ENCODE results near the gene ZNF180.
"Not testable (repeated sequence)": the region's sequence is repeated elsewhere in the genome, so short reads cannot be mapped to it uniquely, and the experiment has no call there.

ZNF180 gene

GRCh38 chr19:44499962-44500949 is at the start of gene ZNF180:
ZNF180 (minus strand) TSS chr19:44500522; CDS start chr19:44497334, 3,188 bp downstream.
- peak; percentile 97 for DNase-seq

DNA sequence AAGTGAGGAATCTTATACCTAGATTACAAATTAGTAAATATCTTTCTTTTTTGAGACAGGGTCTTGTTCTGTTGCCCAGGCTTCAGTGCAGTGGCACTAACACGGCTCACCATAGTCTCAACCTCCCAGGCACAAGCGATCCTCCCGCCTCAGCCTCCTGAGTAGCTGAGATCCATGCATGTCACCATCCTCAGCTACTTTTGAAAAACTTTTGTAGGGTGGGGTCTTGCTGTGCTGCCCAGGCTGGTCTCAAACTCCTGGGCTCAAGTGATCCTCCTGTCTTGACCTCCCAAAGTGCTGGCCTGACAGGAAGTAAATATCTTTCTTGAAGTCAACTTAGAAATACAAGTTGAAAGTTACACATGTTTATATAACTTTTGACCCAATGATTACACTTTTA is 49.2 kb upstream of the ZNF180 start:
- no peak for DNase-seq

DNA sequence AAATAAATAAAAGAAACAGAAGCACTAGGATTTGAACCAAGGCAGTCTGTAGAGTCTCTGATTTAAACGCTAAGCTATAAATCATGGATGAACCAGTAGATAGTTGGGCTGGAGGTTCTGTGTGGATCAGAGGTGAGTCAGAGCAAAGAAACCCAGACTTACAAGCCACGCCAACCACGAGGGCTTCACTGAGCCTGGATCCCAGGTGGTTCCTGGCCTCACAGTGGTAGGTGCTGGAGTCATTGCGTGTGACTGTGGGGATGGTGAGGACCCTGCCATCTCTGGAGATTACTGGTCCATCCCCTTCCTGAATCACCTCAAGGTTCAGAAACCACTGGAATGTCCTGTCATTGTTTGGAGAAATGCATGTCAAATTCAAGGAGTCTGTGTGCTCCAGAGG is 48.4 kb upstream of the ZNF180 start:
- DNase-seq, result no peak

GRCh38 chr19:44544031-44544430 is 43.7 kb upstream of the ZNF180 start:
- DNase-seq, result no peak

GRCh38 chr19:44542671-44543070 is 42.3 kb upstream of the ZNF180 start:
- DNase-seq, result no peak

DNA sequence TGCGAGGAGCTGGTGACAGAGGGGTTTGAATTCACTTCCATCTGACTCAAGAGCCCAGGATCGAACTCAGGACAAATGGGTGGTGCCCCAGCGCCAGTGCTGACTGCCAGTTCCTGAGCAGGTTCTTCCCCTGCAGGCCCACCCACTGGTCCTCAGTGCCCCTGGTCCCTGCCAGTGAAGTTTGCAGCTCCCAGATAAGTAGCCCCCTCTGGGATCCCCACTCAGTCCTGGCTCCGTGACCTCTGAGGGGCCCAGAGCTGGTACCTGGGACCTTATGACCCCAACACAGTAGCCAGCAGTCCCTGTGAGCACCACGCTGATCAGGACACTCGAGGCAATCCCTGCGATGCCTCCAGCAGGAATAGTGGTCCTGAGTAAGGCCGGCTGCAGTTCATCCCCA is 40.4 kb upstream of the ZNF180 start:
- DNase-seq, result no peak

DNA sequence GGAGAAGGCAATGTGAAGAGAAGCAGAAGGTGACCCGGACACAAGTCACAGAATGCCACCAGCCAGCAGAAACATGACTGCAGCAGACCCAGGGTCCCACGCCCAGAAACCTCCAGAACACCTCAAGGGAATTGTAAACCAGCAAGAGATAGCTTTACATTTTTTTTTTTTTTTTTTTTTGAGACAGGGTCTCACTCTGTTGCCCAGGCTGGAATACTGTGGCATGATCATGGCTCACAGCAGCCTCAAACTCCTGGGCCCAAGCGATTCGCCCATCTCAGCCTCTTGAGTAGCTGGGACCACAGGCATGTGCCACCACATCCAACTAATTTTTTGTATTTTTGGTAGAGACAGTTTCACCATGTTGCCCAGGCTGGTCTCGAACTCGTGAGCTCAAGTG is 39.7 kb upstream of the ZNF180 start:
- DNase-seq, result no peak

DNA sequence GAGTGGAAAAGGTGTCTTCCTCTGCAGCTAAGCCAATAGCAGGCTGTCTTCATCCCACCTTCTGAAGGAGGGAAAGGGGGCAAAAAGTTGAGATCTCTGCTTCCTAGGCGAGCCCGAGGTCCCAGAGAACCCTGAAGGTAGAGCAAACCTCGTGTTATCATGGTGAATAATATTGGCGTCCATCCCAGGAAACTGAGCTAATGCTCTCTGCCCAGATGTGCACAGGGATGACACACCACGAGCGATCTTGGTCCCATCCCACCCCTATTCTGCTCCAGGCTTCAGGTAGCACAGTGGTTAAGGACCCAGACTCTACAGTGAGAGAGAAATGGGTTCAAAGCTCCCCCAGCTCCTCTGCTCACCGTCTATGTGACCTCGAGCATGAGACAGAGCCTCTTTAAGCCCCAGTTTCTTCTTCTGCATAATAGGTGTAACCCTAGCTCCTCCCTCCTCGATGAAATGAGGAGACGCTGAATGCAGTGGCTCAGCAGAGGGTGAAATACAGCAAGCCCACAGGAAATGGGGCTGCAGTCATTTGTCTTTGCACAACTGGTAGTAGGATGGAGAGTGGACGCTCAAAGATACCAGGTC is 39.0 kb upstream of the ZNF180 start:
- DNase-seq, result no peak

- DNase-seq, result not testable (repeated sequence)
These were observed 35.0 kb upstream of the ZNF180 start for GRCh38 chr19:44535361-44535760.

GRCh38 chr19:44532819-44533218 is 32.5 kb upstream of the ZNF180 start:
- no peak for DNase-seq

DNA sequence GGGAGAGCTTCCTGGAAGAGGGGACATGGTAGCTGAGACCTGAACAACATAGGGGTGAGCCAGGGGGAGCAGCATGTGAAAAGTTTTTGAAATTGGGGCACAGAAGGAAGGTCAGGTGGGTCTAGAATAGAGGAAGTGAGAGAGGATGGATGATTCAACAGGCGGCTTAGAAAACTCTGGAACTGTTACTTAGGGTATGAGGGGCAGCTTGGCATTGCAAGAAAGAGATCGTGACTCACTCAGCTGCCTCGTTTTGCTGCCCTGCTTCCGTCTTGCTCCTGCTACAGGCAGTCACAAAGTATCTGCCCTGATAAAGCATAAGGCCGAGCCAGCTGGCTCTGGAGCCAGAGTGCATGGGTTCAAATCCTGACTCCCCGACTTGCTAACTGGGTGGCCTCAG is 30.5 kb upstream of the ZNF180 start:
- no peak for DNase-seq

DNA sequence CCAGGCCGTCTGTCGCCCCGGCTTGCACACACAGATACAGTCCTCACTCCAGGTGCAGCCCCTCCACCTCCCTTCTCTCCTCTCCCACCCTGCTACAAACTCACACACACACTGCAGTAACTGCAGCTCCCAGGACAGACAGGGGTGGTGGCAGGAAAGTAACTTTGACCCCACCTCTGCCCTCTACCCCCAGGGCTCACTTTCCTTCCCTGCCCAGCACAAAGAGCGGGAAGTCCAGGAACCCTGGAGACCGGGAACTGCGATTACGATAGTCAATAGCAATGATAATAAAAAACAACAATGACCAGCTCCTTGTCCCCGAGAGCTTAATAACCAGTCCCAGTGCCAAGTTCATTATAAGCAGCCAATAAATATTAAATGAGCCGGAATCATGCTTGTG is 29.2 kb upstream of the ZNF180 start, which contains the start of gene CEACAM20:
CEACAM20 (minus strand) TSS at position 140 of the 400 bp plus-strand sequence. CDS start 166 bp downstream, outside the sequence.
- DNase-seq, result no peak

- DNase-seq, result no peak
These were observed 27.2 kb upstream of the ZNF180 start for GRCh38 chr19:44527554-44527953.

- DNase-seq, result no peak
These were observed 25.6 kb upstream of the ZNF180 start for GRCh38 chr19:44525721-44526430.

DNA sequence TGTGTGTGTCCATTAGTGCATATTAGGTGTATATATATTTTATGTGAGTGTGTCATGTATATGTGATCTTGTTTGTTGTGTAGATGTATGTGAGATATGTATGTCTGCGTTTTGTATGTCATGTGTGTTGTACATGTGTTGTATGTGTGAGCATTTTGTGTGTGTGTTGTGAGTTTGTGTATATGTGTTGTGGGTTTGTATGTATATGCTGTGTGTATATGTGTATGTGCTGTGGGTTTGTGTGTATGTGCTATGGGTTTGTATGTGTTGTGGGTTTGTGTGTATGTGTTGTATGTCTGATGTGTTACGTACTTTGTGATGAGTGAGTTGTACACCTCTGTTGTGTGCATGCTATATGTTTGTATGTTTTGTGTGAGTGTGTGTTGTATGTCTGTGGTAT is 21.0 kb upstream of the ZNF180 start:
- no peak for DNase-seq

GRCh38 chr19:44517146-44517545 is 16.8 kb upstream of the ZNF180 start:
- DNase-seq, result no peak

DNA sequence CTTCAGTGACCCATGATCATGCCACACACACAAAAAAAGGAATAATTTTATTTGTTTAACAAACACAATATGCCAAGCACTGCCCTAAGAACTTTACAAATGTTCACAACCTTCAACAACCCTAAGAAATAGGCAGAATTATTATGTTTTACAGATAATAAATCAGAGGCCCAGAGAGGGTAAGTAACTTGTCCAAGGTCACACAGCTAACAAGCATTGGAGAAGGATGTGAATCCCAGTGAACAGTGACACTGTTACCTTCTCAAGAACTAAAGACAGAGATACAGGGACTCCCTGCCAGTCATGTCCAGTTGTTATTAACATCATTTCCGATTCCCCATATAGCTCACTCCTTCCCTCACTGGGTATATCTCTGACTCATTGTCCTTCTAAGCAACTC is 15.6 kb upstream of the ZNF180 start:
- DNase-seq, result no peak

DNA sequence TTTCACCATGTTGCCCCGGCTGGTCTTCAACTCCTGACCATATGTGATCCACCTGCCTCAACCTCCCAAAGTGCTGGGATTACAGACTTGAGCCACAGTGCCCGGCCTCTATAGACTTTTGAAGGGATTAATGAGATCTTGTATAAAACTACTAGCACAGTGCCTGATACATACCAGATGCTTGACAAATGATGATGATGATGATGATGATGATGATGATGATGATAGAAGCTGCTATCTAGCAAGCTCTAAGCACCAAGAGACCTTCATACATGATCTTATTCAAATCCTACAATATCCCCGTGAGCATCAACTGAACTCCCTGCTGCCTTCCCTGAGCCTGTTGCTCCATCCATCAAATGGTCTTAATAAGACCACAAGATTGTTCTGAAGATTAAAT is 14.7 kb upstream of the ZNF180 start:
- no peak for DNase-seq

- DNase-seq, result peak; percentile 83
These were observed 12.3 kb upstream of the ZNF180 start for GRCh38 chr19:44512326-44513298.

GRCh38 chr19:44509478-44509877 is 9.2 kb upstream of the ZNF180 start:
- DNase-seq, result no peak

DNA sequence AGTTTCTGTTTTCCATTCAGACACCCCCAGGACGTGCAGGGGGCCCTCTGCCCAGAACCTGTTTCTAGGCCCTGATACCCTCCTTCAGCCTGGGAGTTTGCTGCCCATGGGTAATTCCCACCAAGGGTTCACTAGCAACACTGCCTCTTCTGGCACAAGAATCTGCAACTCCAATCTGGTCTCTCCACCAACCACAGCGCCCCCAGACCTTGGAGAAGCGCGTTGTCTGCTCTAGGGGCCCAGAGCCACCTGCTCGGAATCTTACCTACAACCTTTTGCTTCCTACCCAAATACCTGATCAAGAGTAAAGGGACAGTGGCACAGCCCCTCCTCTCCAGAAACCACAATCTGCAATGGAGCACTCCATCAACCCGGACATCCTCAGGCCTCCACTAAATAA is 763 bp downstream of the ZNF180 start:
- no peak for DNase-seq

DNA sequence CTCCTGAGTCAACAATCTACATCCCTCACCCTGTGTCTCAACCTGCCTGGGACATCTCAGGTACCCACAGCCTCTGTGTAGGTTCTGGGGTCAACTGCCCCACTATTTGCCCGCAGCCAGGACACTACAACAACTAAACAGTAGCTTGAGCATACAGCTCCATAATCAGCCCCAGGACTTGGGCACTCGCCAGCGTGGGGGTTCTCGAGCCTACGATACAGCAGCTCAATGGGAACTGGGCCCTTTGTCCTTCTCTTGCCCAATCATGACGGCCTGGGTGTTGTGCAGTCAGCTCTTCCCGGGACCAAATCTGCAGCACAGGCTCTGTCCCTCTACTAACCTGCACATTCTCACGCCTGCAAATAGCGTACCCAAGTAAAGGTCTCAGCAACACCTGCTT is 1.3 kb downstream of the ZNF180 start:
- no peak for DNase-seq
